Activated CD8-positive, alpha-beta T cell treated with anti-CD3 and anti-CD28 coated beads, Interleukin-2, amount 10 ng/mL, durations not matched to agents 7 days and 5 days (primary cell): Measurements from ENCODE around the gene DPH6. TPM values are rescaled to one million over a fixed set of nuclear protein-coding genes. Genes with fewer than 3 reads are reported as not detected.
"Not testable (repeated sequence)": the region's sequence is repeated elsewhere in the genome, so short reads cannot be mapped to it uniquely, and the experiment has no call there.

Experiments used
- ATAC-seq: fragments of 150-1000 bp; cut with Tn5 transposase; one replicate; pipeline ENCODE4 v1.10.0; 2021; ENCODE audit warnings: moderate library complexity
- CTCF ChIA-PET: fragments of 350-600 bp; sonication (Branson Sonifier 250); formaldehyde crosslinking; loops from one replicate; lab custom pipeline; 2021; ENCODE audit warnings: antibody characterized with exemption; lab: Charles Lee
- POLR2A ChIA-PET: fragments of 350-600 bp; sonication (Branson Sonifier 250); formaldehyde crosslinking; loops from one replicate; lab custom pipeline; 2021; ENCODE audit warnings: antibody characterized with exemption; lab: Charles Lee
- DNase-seq: peaks from one replicate; pipeline ENCODE4 v3.0.0-alpha.2; 2020
- H3K27ac Mint-ChIP-seq: one replicate; pipeline ENCODE4 v1.8.0; 2021; ENCODE audit warnings: mild to moderate bottlenecking, mixed read lengths
- H3K27me3 Mint-ChIP-seq: one replicate; pipeline ENCODE4 v1.8.0; 2021; ENCODE audit warnings: low read depth, mixed read lengths
- H3K36me3 Mint-ChIP-seq: one replicate; pipeline ENCODE4 v1.8.0; 2021; ENCODE audit warnings: low read depth, mixed read lengths
- H3K4me1 Mint-ChIP-seq: one replicate; pipeline ENCODE4 v1.8.0; 2021; ENCODE audit warnings: low read depth, mixed read lengths
- H3K4me3 Mint-ChIP-seq: one replicate; pipeline ENCODE4 v1.8.0; 2021; ENCODE audit warnings: mild to moderate bottlenecking, mixed read lengths
- H3K9me3 Mint-ChIP-seq: one replicate; pipeline ENCODE4 v1.8.0; 2022; ENCODE audit warnings: mixed read lengths; ENCODE audit not compliant: insufficient read depth
- total RNA-seq, 2 experiments: library from RNA; stranded (reverse); gene quantifications; one replicate each; pipeline ENCODE4 v1.2.3, GENCODE V29; 2021

Gene DPH6
- total RNA-seq, 2 experiments from 2014 or later = 10.0 to 10.1 TPM

GRCh38 chr15:35445891-35446290 is 100.1 kb downstream of the DPH6 start:
- H3K36me3 Mint-ChIP-seq = no peaks in the 10 kb centered on the region
- no peak for ATAC-seq

GRCh38 chr15:35444557-35445204 is 101.3 kb downstream of the DPH6 start:
- Mint-ChIP-seq H3K36me3 (no peaks in the 10 kb centered on the region), H3K4me1 (no peaks in the 10 kb centered on the region), H3K4me3 (no peak overlapping the region), H3K9me3 (no peaks in the 10 kb centered on the region), H3K27ac (no peak overlapping the region), H3K27me3 (no peaks in the 10 kb centered on the region)
- ChIA-PET CTCF (interaction anchor here (0.6 to 4.2 kb wide), 32 partner anchors 11 to 480 kb away, joined by 3 to 62 read pairs (median 4); partner anchors contain the start of gene AQR), POLR2A (no interaction called here)
- no peak for DNase-seq
- no peak for ATAC-seq

More at GRCh38 chr15:35445891-35446290, 100.1 kb downstream of the DPH6 start:
- DNase-seq = no peak
- Mint-ChIP-seq H3K4me1 (no peaks in the 10 kb centered on the region), H3K27me3 (no peaks in the 10 kb centered on the region), H3K9me3 (no peaks in the 10 kb centered on the region), H3K4me3 (no peak overlapping the region), H3K27ac (no peak overlapping the region)
- POLR2A ChIA-PET = no interaction called here
- CTCF ChIA-PET = interaction anchor here (2.5 to 3.7 kb wide), 4 partner anchors 13 to 157 kb away, joined by 13 to 62 read pairs (median 30); no protein-coding TSS in a partner anchor

- Mint-ChIP-seq H3K4me1 (no peaks in the 10 kb centered on the region), H3K27me3 (no peaks in the 10 kb centered on the region), H3K4me3 (no peak overlapping the region), H3K36me3 (no peaks in the 10 kb centered on the region), H3K9me3 (no peaks in the 10 kb centered on the region), H3K27ac (no peak overlapping the region)
- DNase-seq (no peak), ATAC-seq (no peak)
- POLR2A ChIA-PET = no interaction called here
- CTCF ChIA-PET = interaction anchor here (1.1 to 4.2 kb wide), 9 partner anchors 10 to 385 kb away, joined by 3 to 62 read pairs (median 9); no protein-coding TSS in a partner anchor
These were observed 102.6 kb downstream of the DPH6 start for GRCh38 chr15:35443376-35443775.

GRCh38 chr15:35442742-35443141 is 103.2 kb downstream of the DPH6 start:
- Mint-ChIP-seq H3K27ac (no peak overlapping the region), H3K9me3 (no peaks in the 10 kb centered on the region)
- CTCF ChIA-PET = interaction anchor here (1.4 to 4.2 kb wide), 7 partner anchors 10 to 365 kb away, joined by 6 to 62 read pairs (median 13); no protein-coding TSS in a partner anchor

GRCh38 chr15:35441279-35441678 is 104.7 kb downstream of the DPH6 start:
- H3K4me3 Mint-ChIP-seq, H3K36me3 Mint-ChIP-seq, H3K27ac Mint-ChIP-seq, POLR2A ChIA-PET, DNase-seq, ATAC-seq, H3K9me3 Mint-ChIP-seq, H3K27me3 Mint-ChIP-seq, H3K4me1 Mint-ChIP-seq: not testable (repeated sequence)
- CTCF ChIA-PET = interaction anchor here (1.4 to 4.2 kb wide), 2 partner anchors 152 to 363 kb away, joined by 6 to 56 read pairs; no protein-coding TSS in a partner anchor

More at GRCh38 chr15:35442742-35443141, 103.2 kb downstream of the DPH6 start:
- no peaks in the 10 kb centered on the region for H3K36me3 Mint-ChIP-seq
- POLR2A ChIA-PET = no interaction called here
- ATAC-seq (no peak), DNase-seq (no peak)
- H3K4me3 Mint-ChIP-seq = no peak overlapping the region
- H3K27me3 Mint-ChIP-seq = no peaks in the 10 kb centered on the region
- no peaks in the 10 kb centered on the region for H3K4me1 Mint-ChIP-seq

GRCh38 chr15:35440265-35440664 is 105.7 kb downstream of the DPH6 start:
- no peak for ATAC-seq
- no peaks in the 10 kb centered on the region for H3K36me3 Mint-ChIP-seq
- H3K27me3 Mint-ChIP-seq = no peaks in the 10 kb centered on the region
- no peaks in the 10 kb centered on the region for H3K4me1 Mint-ChIP-seq
- CTCF ChIA-PET = no interaction called here
- no peak overlapping the region for H3K27ac Mint-ChIP-seq
- POLR2A ChIA-PET = no interaction called here
- DNase-seq = no peak
- no peaks in the 10 kb centered on the region for H3K9me3 Mint-ChIP-seq
- no peak overlapping the region for H3K4me3 Mint-ChIP-seq

GRCh38 chr15:35439291-35439690 is 106.7 kb downstream of the DPH6 start:
- ATAC-seq (no peak), DNase-seq (no peak)
- CTCF ChIA-PET = interaction anchor here (2.1 kb wide), 1 partner anchor 150 kb away, joined by 5 read pairs; no protein-coding TSS in a partner anchor
- Mint-ChIP-seq H3K27ac (no peak overlapping the region), H3K4me3 (no peak overlapping the region), H3K4me1 (no peaks in the 10 kb centered on the region), H3K36me3 (no peaks in the 10 kb centered on the region), H3K9me3 (no peaks in the 10 kb centered on the region), H3K27me3 (no peaks in the 10 kb centered on the region)
- POLR2A ChIA-PET = no interaction called here

GRCh38 chr15:35437157-35437556 is 108.8 kb downstream of the DPH6 start:
- ATAC-seq = no peak
- H3K27me3 Mint-ChIP-seq = no peaks in the 10 kb centered on the region
- H3K4me3 Mint-ChIP-seq = no peak overlapping the region
- ChIA-PET POLR2A (no interaction called here), CTCF (interaction anchor here (2.1 to 8.0 kb wide), 2 partner anchors 7 to 148 kb away, joined by 5 to 47 read pairs; no protein-coding TSS in a partner anchor)
- H3K4me1 Mint-ChIP-seq = no peaks in the 10 kb centered on the region
- no peaks in the 10 kb centered on the region for H3K36me3 Mint-ChIP-seq
- no peak for DNase-seq
- no peaks in the 10 kb centered on the region for H3K9me3 Mint-ChIP-seq
- H3K27ac Mint-ChIP-seq = no peak overlapping the region

GRCh38 chr15:35436422-35436821 is 109.5 kb downstream of the DPH6 start:
- no peak overlapping the region for H3K27ac Mint-ChIP-seq
- H3K4me3 Mint-ChIP-seq = no peak overlapping the region
- no peaks in the 10 kb centered on the region for H3K27me3 Mint-ChIP-seq
- ChIA-PET CTCF (interaction anchor here (1.4 to 8.0 kb wide), 2 partner anchors 8 to 358 kb away, joined by 3 to 47 read pairs; no protein-coding TSS in a partner anchor), POLR2A (no interaction called here)
- H3K36me3 Mint-ChIP-seq = no peaks in the 10 kb centered on the region
- DNase-seq (no peak), ATAC-seq (no peak)
- H3K9me3 Mint-ChIP-seq = no peaks in the 10 kb centered on the region
- H3K4me1 Mint-ChIP-seq = no peaks in the 10 kb centered on the region

- DNase-seq (no peak), ATAC-seq (no peak)
- ChIA-PET CTCF (interaction anchor here (8.0 kb wide), 1 partner anchor 13 kb away, joined by 47 read pairs; no protein-coding TSS in a partner anchor), POLR2A (no interaction called here)
- Mint-ChIP-seq H3K36me3 (no peaks in the 10 kb centered on the region), H3K9me3 (no peaks in the 10 kb centered on the region), H3K4me1 (no peaks in the 10 kb centered on the region), H3K27ac (no peak overlapping the region), H3K4me3 (no peak overlapping the region), H3K27me3 (no peaks in the 10 kb centered on the region)
These were observed 114.7 kb downstream of the DPH6 start for GRCh38 chr15:35431281-35431680.

GRCh38 chr15:35430301-35430700 is 115.7 kb downstream of the DPH6 start:
- Mint-ChIP-seq H3K9me3 (no peaks in the 10 kb centered on the region), H3K27me3 (no peaks in the 10 kb centered on the region), H3K4me3 (no peak overlapping the region), H3K4me1 (no peaks in the 10 kb centered on the region), H3K36me3 (no peaks in the 10 kb centered on the region), H3K27ac (no peak overlapping the region)
- ChIA-PET POLR2A (no interaction called here), CTCF (interaction anchor here (8.0 kb wide), 1 partner anchor 14 kb away, joined by 47 read pairs; no protein-coding TSS in a partner anchor)
- no peak for ATAC-seq
- DNase-seq = no peak

GRCh38 chr15:35427496-35427895 is 118.5 kb downstream of the DPH6 start:
- Mint-ChIP-seq H3K36me3 (no peaks in the 10 kb centered on the region), H3K27me3 (no peaks in the 10 kb centered on the region), H3K9me3 (peaks cover 5% of the 10 kb centered on the region), H3K4me1 (no peaks in the 10 kb centered on the region), H3K4me3 (no peak overlapping the region), H3K27ac (no peak overlapping the region)
- ChIA-PET POLR2A (no interaction called here), CTCF (interaction anchor here (2.3 kb wide), 1 partner anchor 17 kb away, joined by 13 read pairs; no protein-coding TSS in a partner anchor)
- no peak for DNase-seq
- ATAC-seq = no peak
